Measurements from ENCODE around the gene CYFIP2. TPM values are rescaled to one million over a fixed set of nuclear protein-coding genes. Genes with fewer than 3 reads are reported as not detected.
"Not testable (repeated sequence)": the region's sequence is repeated elsewhere in the genome, so short reads cannot be mapped to it uniquely, and the experiment has no call there.

Gene CYFIP2
- total RNA-seq, 2 donors from 2014 or later: 282 to 424 TPM

GRCh38 chr5:157390551-157391297 lies 124.8 kb downstream of the CYFIP2 start:
- Mint-ChIP-seq H3K4me3 (peak overlapping the region; percentile 64), H3K9me3 (no peaks in the 10 kb centered on the region), H3K36me3 (peaks cover 49% of the 10 kb centered on the region), H3K4me1 (ENCODE audit: low read depth in 2 of 2) (peaks cover 22 to 41% of the 10 kb centered on the region in 2 donors), H3K27me3 (no peaks in the 10 kb centered on the region), H3K27ac (peak overlapping the region; percentile 97)
- peak; percentile 93 to 97 for ATAC-seq
- DNase-seq (ENCODE audit: low spot score): no peak

GRCh38 chr5:157398305-157398704 lies 132.4 kb downstream of the CYFIP2 start:
- no peak overlapping the region for H3K27ac Mint-ChIP-seq
- no peak for DNase-seq (ENCODE audit: low spot score)
- peaks cover 2 to 4% of the 10 kb centered on the region in 2 donors for H3K4me1 Mint-ChIP-seq (ENCODE audit: low read depth in 2 of 2)
- ATAC-seq: no peak
- H3K36me3 Mint-ChIP-seq: peaks cover 19% of the 10 kb centered on the region
- H3K27me3 Mint-ChIP-seq: peaks cover 0 to 9% of the 10 kb centered on the region in 2 donors
- H3K9me3 Mint-ChIP-seq: peaks cover 4% of the 10 kb centered on the region
- H3K4me3 Mint-ChIP-seq: no peak overlapping the region

- Mint-ChIP-seq H3K27ac (no peak overlapping the region), H3K4me1 (ENCODE audit: low read depth in 2 of 2) (peaks cover 0 to 2% of the 10 kb centered on the region in 2 donors), H3K36me3 (peaks cover 24% of the 10 kb centered on the region), H3K27me3 (peaks cover 11 to 14% of the 10 kb centered on the region in 2 donors), H3K4me3 (no peak overlapping the region), H3K9me3 (peaks cover 10% of the 10 kb centered on the region)
- ATAC-seq (no peak), DNase-seq (ENCODE audit: low spot score) (no peak)
These were observed 135.0 kb downstream of the CYFIP2 start for GRCh38 chr5:157400741-157401495.

GRCh38 chr5:157415838-157416237 lies 149.9 kb downstream of the CYFIP2 start:
- Mint-ChIP-seq H3K27ac (no peak overlapping the region), H3K4me1 (ENCODE audit: low read depth in 2 of 2) (no peaks in the 10 kb centered on the region), H3K9me3 (peaks cover 2% of the 10 kb centered on the region), H3K4me3 (no peak overlapping the region), H3K27me3 (peaks cover 34 to 39% of the 10 kb centered on the region in 2 donors), H3K36me3 (peaks cover 7% of the 10 kb centered on the region)
- DNase-seq (ENCODE audit: low spot score): no peak
- no peak for ATAC-seq

- H3K36me3 Mint-ChIP-seq; DNase-seq (ENCODE audit: low spot score); H3K4me1 Mint-ChIP-seq (ENCODE audit: low read depth in 2 of 2); H3K4me3 Mint-ChIP-seq; H3K9me3 Mint-ChIP-seq; ATAC-seq; H3K27ac Mint-ChIP-seq: not testable (repeated sequence)
- peaks cover 11 to 16% of the 10 kb centered on the region in 2 donors for H3K27me3 Mint-ChIP-seq
These were observed 153.6 kb downstream of the CYFIP2 start for GRCh38 chr5:157419521-157419920.

- H3K27ac Mint-ChIP-seq; H3K36me3 Mint-ChIP-seq; DNase-seq (ENCODE audit: low spot score); H3K4me3 Mint-ChIP-seq; ATAC-seq; H3K4me1 Mint-ChIP-seq (ENCODE audit: low read depth in 2 of 2); H3K9me3 Mint-ChIP-seq: not testable (repeated sequence)
- peaks cover 18 to 27% of the 10 kb centered on the region in 2 donors for H3K27me3 Mint-ChIP-seq
These were observed 164.0 kb downstream of the CYFIP2 start for GRCh38 chr5:157429920-157430319.

GRCh38 chr5:157431544-157432200 lies 165.7 kb downstream of the CYFIP2 start:
- peaks cover 4 to 7% of the 10 kb centered on the region in 2 donors for H3K4me1 Mint-ChIP-seq (ENCODE audit: low read depth in 2 of 2)
- peak overlapping the region in 1 of 2 donors; percentile 34 for H3K27ac Mint-ChIP-seq
- ATAC-seq (peak; percentile 75 to 77), DNase-seq (ENCODE audit: low spot score) (no peak)
- no peaks in the 10 kb centered on the region for H3K9me3 Mint-ChIP-seq
- no peak overlapping the region for H3K4me3 Mint-ChIP-seq
- H3K36me3 Mint-ChIP-seq: no peaks in the 10 kb centered on the region
- peaks cover 26 to 32% of the 10 kb centered on the region in 2 donors for H3K27me3 Mint-ChIP-seq

GRCh38 chr5:157434096-157434495 lies 168.2 kb downstream of the CYFIP2 start:
- Mint-ChIP-seq H3K27me3 (peaks cover 17 to 19% of the 10 kb centered on the region in 2 donors), H3K4me3 (no peak overlapping the region), H3K27ac (no peak overlapping the region), H3K4me1 (ENCODE audit: low read depth in 2 of 2) (peaks cover 4 to 7% of the 10 kb centered on the region in 2 donors), H3K9me3 (no peaks in the 10 kb centered on the region), H3K36me3 (no peaks in the 10 kb centered on the region)
- DNase-seq (ENCODE audit: low spot score): no peak
- ATAC-seq: no peak

GRCh38 chr5:157443041-157443549 lies 177.2 kb downstream of the CYFIP2 start:
- DNase-seq (ENCODE audit: low spot score) (no peak), ATAC-seq (no peak)
- Mint-ChIP-seq H3K27me3 (peaks cover 6 to 17% of the 10 kb centered on the region in 2 donors), H3K9me3 (no peaks in the 10 kb centered on the region), H3K36me3 (no peaks in the 10 kb centered on the region), H3K4me1 (ENCODE audit: low read depth in 2 of 2) (no peaks in the 10 kb centered on the region), H3K4me3 (no peak overlapping the region), H3K27ac (no peak overlapping the region)

GRCh38 chr5:157444224-157444623 lies 178.3 kb downstream of the CYFIP2 start:
- DNase-seq (ENCODE audit: low spot score) (no peak), ATAC-seq (no peak)
- Mint-ChIP-seq H3K27ac (no peak overlapping the region), H3K4me3 (no peak overlapping the region), H3K36me3 (no peaks in the 10 kb centered on the region), H3K4me1 (ENCODE audit: low read depth in 2 of 2) (no peaks in the 10 kb centered on the region), H3K27me3 (peaks cover 6 to 20% of the 10 kb centered on the region in 2 donors), H3K9me3 (no peaks in the 10 kb centered on the region)

Other genes with a start within 250 kb of the CYFIP2 start
- gene HAVCR1, start 207.0 kb upstream of the CYFIP2 start, total RNA-seq: 10 to 100 TPM; 23.9 to 26.5 TPM
- gene HAVCR2, start 157.1 kb upstream of the CYFIP2 start, total RNA-seq: 100 to 1,000 TPM; 378 to 721 TPM
- 10 to 100 TPM; 14.8 to 16.6 TPM for gene MED7, start 123.3 kb upstream of the CYFIP2 start, total RNA-seq
- not detected for gene GARIN3, start 99.9 kb upstream of the CYFIP2 start, total RNA-seq
- gene ITK, start 85.3 kb upstream of the CYFIP2 start, total RNA-seq: 100 to 1,000 TPM; 153 to 225 TPM
- 1 to 10 TPM in 1 of 2 donors, under 1 TPM in 1; 0.43 to 1.2 TPM for gene NIPAL4, start 194.1 kb downstream of the CYFIP2 start, total RNA-seq

All from natural killer cell treated with Interleukin-12 subunit alpha and Interleukin-12 subunit beta and Interleukin-15 and Interleukin-18, amount 100 ng/mL, for 72 hours (primary cell).